Muscle layer of duodenum (tissue), 2 donors: ENCODE results near the gene FBXO42.
"Not testable (repeated sequence)": the region's sequence is repeated elsewhere in the genome, so short reads cannot be mapped to it uniquely, and the experiment has no call there.

Experiments
- H3K27ac ChIP-seq: one replicate; pipeline ENCODE4 v1.7.0; 2013; ENCODE audit warnings: mild to moderate bottlenecking, low read length
- H3K27me3 ChIP-seq: one replicate; pipeline ENCODE4 v1.7.0; 2013; ENCODE audit warnings: low read depth, mild to moderate bottlenecking, control low read depth, low read length
- H3K36me3 ChIP-seq, 2 donors: one replicate each; pipeline ENCODE4 v1.7.0; 2013; ENCODE audit warnings: low read length in 2 of 2, control low read depth in 1 of 2, mild to moderate bottlenecking in 1 of 2; ENCODE audit not compliant: insufficient read depth in 2 of 2, control insufficient read depth in 1 of 2
- H3K4me1 ChIP-seq, 2 donors: one replicate each; pipeline ENCODE4 v1.7.0; 2013; ENCODE audit warnings: low read length in 2 of 2, mild to moderate bottlenecking in 2 of 2, control low read depth in 1 of 2, moderate library complexity in 1 of 2; ENCODE audit not compliant: insufficient read depth in 2 of 2, control insufficient read depth in 1 of 2
- H3K4me3 ChIP-seq, 2 donors: one replicate each; pipeline ENCODE4 v1.7.0; 2013; ENCODE audit warnings: low read length in 2 of 2, low read depth in 1 of 2, mild to moderate bottlenecking in 1 of 2
- H3K9me3 ChIP-seq, 2 donors: one replicate each; pipeline ENCODE4 v1.7.0; 2013; ENCODE audit warnings: low read length in 2 of 2, control low read depth in 1 of 2, mild to moderate bottlenecking in 1 of 2; ENCODE audit not compliant: control insufficient read depth in 1 of 2
- donor health status: healthy.

Gene FBXO42

DNA sequence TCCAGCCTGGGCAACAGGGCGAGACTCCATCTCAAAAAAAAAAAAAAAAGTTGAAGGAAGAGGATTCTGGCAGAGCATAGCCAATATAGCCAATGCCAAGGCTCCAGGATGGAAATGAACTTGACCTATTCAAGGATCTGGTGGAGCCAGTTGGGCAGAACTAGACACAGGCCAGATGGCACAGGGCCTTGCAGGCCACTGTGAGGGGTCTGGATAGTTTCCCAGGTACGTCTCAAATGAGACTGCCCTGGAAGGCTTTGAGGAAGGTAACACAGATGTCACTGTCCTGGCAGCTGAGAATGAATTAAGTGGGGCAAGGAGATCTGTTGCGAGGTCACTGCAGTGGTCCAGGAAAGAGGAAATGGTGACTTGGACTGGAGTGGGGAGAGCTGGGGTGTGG, 127.8 kb downstream of the FBXO42 start:
- Histone ChIP-seq H3K9me3 (no peaks in the 10 kb centered on the region), H3K4me1 (peaks cover 0 to 9% of the 10 kb centered on the region in 2 donors), H3K4me3 (no peak overlapping the region), H3K27me3 (peaks cover 13% of the 10 kb centered on the region), H3K27ac (no peak overlapping the region), H3K36me3 (no peaks in the 10 kb centered on the region)

DNA sequence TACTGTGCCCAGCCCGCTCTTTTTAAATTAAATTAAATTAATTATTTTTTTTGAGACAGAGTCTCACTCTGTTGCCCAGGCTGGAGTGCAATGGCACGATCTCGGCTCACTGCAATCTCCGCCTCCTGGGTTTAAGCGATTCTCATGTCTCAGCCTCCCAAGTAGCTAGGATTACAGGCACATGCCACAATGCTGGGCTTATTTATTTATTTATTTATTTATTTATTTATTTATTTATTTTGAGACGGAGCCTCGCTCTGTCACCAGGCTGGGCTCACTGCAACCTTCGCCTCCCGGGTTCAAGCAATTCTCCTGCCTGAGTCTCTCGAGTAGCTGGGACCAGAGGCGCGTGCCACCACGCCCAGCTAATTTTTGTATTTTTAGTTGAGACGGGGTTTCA, 129.6 kb downstream of the FBXO42 start:
- not testable (repeated sequence) for H3K4me3 ChIP-seq, H3K27ac ChIP-seq, H3K27me3 ChIP-seq

DNA sequence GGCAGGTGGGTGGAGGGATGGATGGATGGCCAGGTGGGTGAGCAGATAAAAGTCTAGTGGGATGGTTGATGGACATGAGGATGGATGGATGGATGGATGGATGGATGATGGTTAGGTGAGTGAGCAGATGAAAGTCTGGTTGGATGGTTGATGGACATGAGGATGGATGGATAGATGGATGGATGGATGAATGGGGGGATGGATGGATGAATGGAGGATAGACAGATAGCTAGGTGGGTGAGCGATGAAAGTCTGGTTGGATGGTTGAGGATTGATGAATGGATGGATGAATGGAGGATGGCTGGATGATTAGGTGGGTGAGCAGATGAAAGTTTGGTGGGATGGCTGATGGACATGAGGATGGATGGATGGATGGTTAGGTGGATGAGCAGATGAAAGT, 130.8 kb downstream of the FBXO42 start:
- no peak overlapping the region for H3K4me3 ChIP-seq
- no peaks in the 10 kb centered on the region for H3K9me3 ChIP-seq
- H3K27ac ChIP-seq, result no peak overlapping the region
- peaks cover 0 to 2% of the 10 kb centered on the region in 2 donors for H3K4me1 ChIP-seq
- no peaks in the 10 kb centered on the region for H3K36me3 ChIP-seq
- H3K27me3 ChIP-seq, result peaks cover 4% of the 10 kb centered on the region

More for the DNA sequence above, 129.6 kb downstream of the FBXO42 start:
- not testable (repeated sequence) for H3K4me1 ChIP-seq, H3K9me3 ChIP-seq, H3K36me3 ChIP-seq

DNA sequence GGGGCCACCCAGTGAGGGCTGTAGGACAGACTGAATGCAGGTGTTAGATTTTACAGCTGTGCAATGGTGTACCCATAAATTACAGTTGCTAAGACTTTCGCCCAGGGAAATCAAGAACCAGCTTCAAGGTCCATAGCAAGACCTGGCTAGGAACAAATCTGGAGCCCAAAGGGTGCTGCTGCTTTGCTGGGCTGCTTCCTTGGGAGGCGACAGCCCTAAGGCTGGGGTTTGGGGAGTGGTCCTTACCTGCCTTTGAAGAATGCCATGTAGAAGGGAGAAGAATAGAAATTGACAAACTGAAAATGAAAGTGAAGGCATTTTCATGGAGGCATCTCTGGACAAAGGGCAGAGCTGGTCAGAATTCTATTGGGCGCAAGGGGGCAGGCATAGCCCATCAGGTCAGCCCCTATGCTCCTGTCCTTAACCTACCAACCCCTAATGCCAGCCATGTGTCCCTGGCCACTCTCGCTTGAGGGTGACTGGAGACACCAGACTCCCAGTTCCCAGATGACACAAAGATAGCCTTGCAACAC, 132.2 kb downstream of the FBXO42 start:
- Histone ChIP-seq H3K27ac (no peak overlapping the region), H3K9me3 (no peaks in the 10 kb centered on the region), H3K27me3 (no peaks in the 10 kb centered on the region), H3K4me3 (no peak overlapping the region), H3K36me3 (no peaks in the 10 kb centered on the region), H3K4me1 (peaks cover 0 to 8% of the 10 kb centered on the region in 2 donors)

DNA sequence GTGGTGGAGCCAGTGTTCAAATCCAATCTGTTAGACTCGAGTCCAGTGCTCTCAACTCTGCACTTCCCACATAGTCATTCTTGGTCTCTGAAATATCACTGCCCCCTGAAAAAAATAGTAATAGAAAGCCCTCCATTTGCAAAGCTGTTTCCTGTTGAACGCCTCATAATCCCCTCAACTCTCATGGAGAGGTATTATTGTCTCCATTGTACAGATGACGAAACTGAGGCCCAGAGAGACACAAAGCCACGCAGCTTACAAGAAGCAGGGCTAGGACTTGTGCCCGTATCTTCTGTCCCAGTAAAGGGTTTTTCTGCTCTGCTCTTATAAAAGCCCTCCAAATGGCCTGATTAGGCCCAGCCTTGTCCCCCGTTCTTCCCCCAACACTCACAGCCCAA, 133.6 kb downstream of the FBXO42 start:
- Histone ChIP-seq H3K4me1 (peaks cover 0 to 8% of the 10 kb centered on the region in 2 donors), H3K4me3 (no peak overlapping the region), H3K27ac (no peak overlapping the region), H3K36me3 (no peaks in the 10 kb centered on the region), H3K27me3 (no peaks in the 10 kb centered on the region), H3K9me3 (no peaks in the 10 kb centered on the region)

DNA sequence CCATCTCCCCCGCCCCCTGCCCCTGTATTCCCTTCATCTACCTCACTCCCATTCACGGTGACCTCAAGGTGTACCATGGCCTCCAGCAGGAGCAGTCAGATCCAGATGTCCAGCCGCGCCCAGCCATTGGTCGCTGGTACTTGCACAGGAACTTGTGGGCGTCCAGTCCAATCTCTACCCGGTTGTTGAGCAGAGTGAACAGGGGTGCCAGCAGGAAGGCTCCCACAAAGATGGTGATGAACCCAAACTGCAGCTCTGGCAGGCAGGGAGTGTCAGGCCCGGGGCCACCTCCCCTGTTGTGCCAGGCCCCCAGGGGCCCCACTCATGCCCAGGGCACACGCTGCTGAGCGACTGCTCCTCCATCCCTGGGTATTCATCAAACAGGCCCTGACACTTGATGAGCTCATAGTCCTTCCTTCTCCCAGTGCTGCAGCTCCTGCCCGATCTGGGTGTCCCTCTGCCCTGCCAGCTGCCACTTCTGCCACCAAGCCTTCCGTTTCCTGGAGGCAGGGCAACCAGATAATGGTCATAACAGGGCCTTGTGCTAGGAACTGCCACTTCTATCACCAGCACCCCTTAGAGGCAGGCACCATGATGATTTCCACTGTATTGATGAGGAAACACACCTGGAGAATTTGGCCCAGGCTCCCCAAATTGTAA, 134.1 kb downstream of the FBXO42 start:
- no peaks in the 10 kb centered on the region for H3K27me3 ChIP-seq
- H3K4me3 ChIP-seq, result no peak overlapping the region
- no peaks in the 10 kb centered on the region for H3K9me3 ChIP-seq
- peak overlapping the region; percentile 31 for H3K27ac ChIP-seq
- H3K4me1 ChIP-seq, result peaks cover 0 to 8% of the 10 kb centered on the region in 2 donors
- no peaks in the 10 kb centered on the region for H3K36me3 ChIP-seq

DNA sequence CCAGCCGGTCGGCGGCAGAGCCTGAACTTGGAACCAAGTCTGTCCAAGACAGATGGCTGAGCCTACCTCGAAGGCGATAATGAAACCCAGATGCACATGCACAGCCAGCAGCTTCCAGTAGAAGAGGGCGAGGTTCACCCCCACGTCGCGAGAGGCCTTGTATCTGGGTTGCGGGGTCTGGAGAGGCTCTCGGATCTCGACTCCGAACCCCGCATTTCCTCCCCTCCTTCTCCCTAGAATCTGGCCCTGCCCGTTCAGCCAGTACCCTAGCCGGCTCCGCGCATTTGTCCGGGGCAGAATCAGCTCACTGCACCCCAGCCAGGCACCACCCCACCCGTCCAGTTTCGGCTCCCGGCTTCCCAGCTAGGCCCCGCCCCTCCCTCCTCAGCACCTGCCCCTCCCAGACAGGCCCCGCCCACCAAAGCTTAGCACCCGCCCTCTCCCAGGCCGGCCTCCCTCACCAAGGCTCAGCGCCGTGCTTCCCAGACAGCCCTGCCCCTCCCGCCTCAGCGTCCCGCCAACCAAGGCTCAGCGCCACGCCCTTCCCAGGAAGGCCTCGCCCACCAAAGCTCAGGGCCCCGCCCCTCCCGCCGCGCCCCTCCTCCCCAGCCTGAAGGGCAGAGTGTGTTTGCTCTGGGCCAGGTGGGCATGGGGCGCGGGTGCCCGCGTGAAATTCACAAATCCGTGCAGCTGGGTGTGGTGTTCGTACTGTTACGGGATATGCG, 135.1 kb downstream of the FBXO42 start:
- Histone ChIP-seq H3K9me3 (no peaks in the 10 kb centered on the region), H3K27ac (peak overlapping the region; percentile 65), H3K27me3 (no peaks in the 10 kb centered on the region), H3K4me3 (peak overlapping the region; percentile 61 to 64), H3K4me1 (peaks cover 0 to 8% of the 10 kb centered on the region in 2 donors), H3K36me3 (no peaks in the 10 kb centered on the region)

DNA sequence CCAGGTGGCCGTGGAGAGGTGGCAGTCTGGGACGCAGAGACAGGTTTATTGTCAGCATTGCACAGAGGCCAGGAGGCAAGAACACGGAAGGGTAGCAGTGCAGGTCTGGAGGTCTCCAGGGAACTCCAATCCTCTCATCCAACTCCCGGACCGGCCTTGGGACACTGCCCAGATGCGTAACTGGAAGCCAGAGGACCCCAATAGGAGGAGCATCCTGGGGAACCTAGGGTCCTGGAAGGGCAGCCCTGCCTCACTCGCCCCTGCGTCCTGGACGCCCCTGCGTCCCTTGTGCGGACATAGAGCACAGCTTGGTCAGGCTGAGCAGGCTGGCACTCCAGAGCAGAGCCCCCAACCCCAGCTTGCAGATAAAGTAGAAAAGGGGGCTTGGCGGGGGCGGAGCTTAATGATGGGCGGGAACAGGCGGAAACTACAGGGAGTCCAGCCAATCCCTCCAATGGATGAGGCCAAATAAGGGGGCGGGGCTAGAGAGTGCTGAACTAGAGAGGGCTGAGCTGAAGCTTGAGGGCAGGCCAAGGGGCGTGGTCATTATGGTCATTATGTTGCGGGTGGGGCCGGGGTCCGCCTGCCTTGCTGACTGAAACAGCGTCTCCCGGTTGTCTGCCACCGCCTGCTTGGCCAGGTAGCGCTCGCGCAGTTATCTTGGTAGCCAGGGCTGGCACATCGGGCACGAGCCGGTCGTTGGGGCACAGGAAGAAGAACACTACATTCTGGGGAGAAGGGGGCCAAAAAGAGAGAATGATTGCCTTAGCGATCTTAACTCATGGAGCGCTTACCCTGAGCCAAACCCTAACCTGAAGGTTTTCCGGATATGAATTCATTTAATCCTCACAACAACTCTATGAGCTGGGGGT, 136.2 kb downstream of the FBXO42 start:
- no peaks in the 10 kb centered on the region for H3K9me3 ChIP-seq
- H3K36me3 ChIP-seq, result no peaks in the 10 kb centered on the region
- H3K27ac ChIP-seq, result peak overlapping the region; percentile 65
- peak overlapping the region; percentile 61 to 64 for H3K4me3 ChIP-seq
- no peaks in the 10 kb centered on the region for H3K27me3 ChIP-seq
- peaks cover 0 to 8% of the 10 kb centered on the region in 2 donors for H3K4me1 ChIP-seq

DNA sequence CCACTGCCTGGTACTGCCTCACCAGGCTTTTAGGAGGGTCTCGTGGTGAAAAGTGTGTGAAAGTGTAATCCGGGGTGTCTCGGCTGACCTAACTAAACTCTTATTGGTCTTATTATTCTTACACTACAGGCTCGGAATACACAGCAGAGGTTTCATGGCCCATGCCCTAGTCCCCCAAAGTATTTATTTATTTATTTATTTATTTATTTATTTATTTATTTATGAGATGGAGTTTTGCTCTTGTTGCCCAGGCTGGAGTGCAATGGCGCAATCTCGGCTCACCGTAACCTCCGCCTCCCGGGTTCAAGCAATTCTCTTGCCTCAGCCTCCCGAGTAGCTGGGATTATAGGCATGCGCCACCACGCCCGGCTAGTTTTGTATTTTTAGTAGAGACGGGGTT, 137.0 kb downstream of the FBXO42 start:
- not testable (repeated sequence) for H3K27me3 ChIP-seq, H3K4me1 ChIP-seq, H3K4me3 ChIP-seq, H3K27ac ChIP-seq, H3K9me3 ChIP-seq, H3K36me3 ChIP-seq

DNA sequence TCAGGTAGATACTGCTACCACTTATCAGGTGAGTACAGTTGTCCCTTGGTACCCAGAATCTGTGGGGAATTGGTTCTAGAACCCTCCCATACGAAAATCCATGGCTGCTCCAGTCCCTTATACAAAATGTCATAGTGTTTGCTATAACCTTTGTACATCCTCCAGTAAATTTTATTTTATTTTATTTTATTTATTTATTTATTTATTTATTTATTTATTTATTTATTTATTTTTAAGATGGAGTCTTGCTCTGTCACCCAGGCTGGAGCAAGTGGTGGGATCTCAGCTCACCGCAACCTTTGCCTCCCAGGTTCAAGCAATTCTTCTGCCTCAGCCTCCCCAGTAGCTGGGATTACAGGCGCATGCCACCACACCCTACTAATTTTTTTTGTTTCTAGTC, 138.7 kb downstream of the FBXO42 start:
- H3K4me1 ChIP-seq, H3K27ac ChIP-seq, H3K4me3 ChIP-seq, H3K27me3 ChIP-seq, H3K9me3 ChIP-seq, H3K36me3 ChIP-seq: not testable (repeated sequence)

DNA sequence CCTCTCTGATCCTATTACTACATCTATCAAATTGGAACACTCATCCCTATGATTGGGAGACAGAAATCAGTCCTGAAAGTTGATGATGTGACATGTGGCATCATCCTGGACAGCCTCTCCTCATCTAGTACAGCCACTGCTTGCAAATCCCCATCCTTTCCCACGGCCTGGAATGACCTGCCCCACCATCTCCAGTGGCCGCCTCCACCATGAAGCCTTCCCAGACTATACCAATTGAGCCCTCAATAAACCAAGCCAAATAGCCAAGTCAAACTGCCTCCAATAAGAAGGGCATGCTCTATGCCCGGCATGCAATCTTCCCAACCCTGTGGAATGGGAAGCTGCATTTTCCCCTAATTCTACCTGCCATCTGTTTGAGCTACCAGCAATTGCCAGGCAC, 139.3 kb downstream of the FBXO42 start:
- H3K4me1 ChIP-seq, result peaks cover 0 to 8% of the 10 kb centered on the region in 2 donors
- H3K36me3 ChIP-seq, result no peaks in the 10 kb centered on the region
- no peaks in the 10 kb centered on the region for H3K27me3 ChIP-seq
- no peaks in the 10 kb centered on the region for H3K9me3 ChIP-seq
- H3K4me3 ChIP-seq, result no peak overlapping the region
- no peak overlapping the region for H3K27ac ChIP-seq
